IPS-18a (cell line): ENCODE measurements around the gene MIB1.

ENCODE experiments used
- H3K27ac ChIP-seq: one replicate; pipeline ENCODE4 v1.5.1; 2013; ENCODE audit warnings: low read length
- H3K27me3 ChIP-seq: one replicate; pipeline ENCODE4 v1.6.1; 2013; ENCODE audit warnings: mild to moderate bottlenecking, low read length; ENCODE audit not compliant: control insufficient read depth, insufficient read depth
- H3K36me3 ChIP-seq: one replicate; pipeline ENCODE4 v1.6.1; 2013; ENCODE audit warnings: low read depth, low read length; ENCODE audit not compliant: control insufficient read depth
- H3K4me1 ChIP-seq: one replicate; pipeline ENCODE4 v1.6.1; 2013; ENCODE audit warnings: low read depth, low read length; ENCODE audit not compliant: control insufficient read depth
- H3K4me3 ChIP-seq: one replicate; pipeline ENCODE4 v1.5.1; 2013; ENCODE audit warnings: low read length
- H3K9ac ChIP-seq: one replicate; pipeline ENCODE4 v1.6.1; 2013; ENCODE audit warnings: mild to moderate bottlenecking, low read length, moderate library complexity
- H3K9me3 ChIP-seq: one replicate; pipeline ENCODE4 v1.6.1; 2013; ENCODE audit warnings: low read depth, low read length; ENCODE audit not compliant: control insufficient read depth

Gene MIB1

GRCh38 chr18:21855432-21855831, 114.8 kb downstream of the MIB1 start:
- H3K4me3 ChIP-seq = no peak overlapping the region
- no peaks in the 10 kb centered on the region for H3K4me1 ChIP-seq
- no peak overlapping the region for H3K27ac ChIP-seq
- H3K9me3 ChIP-seq = no peaks in the 10 kb centered on the region
- H3K27me3 ChIP-seq = no peaks in the 10 kb centered on the region
- H3K9ac ChIP-seq = no peak overlapping the region
- peaks cover 40% of the 10 kb centered on the region for H3K36me3 ChIP-seq

DNA sequence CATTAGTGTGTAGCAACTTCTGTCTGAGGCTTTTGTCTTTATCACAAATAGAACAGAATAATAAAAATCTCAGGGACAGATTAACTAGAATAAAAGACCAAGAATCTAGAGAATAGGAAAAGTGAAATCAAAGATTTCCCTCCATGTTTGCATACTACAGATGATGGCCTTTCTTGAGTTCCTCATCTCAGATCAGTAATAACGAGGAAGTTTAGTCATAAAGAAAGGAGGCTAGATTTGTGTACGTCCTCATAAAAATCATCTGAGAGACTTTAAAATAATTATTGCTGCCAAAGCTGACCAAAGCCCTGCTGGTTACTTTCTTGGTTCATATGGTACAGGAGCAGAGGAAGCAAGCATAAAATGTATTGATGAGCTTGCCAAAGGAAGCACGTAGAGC, 117.3 kb downstream of the MIB1 start:
- H3K4me1 ChIP-seq = no peaks in the 10 kb centered on the region
- no peaks in the 10 kb centered on the region for H3K9me3 ChIP-seq
- H3K4me3 ChIP-seq = no peak overlapping the region
- H3K36me3 ChIP-seq = peaks cover 56% of the 10 kb centered on the region
- H3K9ac ChIP-seq = no peak overlapping the region
- no peak overlapping the region for H3K27ac ChIP-seq
- no peaks in the 10 kb centered on the region for H3K27me3 ChIP-seq

DNA sequence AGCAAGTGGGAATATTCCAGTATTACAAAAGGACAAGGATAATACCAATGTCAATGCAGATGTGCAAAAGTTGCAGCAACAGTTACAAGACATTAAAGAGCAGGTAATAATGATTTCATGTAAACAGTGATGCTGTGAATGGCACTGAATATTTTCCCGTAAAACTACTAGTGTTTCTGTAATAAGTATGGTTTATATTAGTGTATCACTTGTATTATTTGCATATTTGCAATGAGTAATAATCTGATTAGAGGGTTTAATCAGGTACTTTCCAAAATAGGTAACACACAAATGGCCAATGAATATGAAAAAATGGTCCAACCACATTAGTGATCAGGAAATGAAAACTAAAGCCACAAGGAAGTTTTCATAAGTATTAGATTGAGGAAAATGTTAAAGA, 118.0 kb downstream of the MIB1 start:
- no peaks in the 10 kb centered on the region for H3K4me1 ChIP-seq
- H3K36me3 ChIP-seq = peaks cover 58% of the 10 kb centered on the region
- H3K9ac ChIP-seq = no peak overlapping the region
- no peak overlapping the region for H3K27ac ChIP-seq
- H3K9me3 ChIP-seq = no peaks in the 10 kb centered on the region
- H3K27me3 ChIP-seq = no peaks in the 10 kb centered on the region
- no peak overlapping the region for H3K4me3 ChIP-seq

DNA sequence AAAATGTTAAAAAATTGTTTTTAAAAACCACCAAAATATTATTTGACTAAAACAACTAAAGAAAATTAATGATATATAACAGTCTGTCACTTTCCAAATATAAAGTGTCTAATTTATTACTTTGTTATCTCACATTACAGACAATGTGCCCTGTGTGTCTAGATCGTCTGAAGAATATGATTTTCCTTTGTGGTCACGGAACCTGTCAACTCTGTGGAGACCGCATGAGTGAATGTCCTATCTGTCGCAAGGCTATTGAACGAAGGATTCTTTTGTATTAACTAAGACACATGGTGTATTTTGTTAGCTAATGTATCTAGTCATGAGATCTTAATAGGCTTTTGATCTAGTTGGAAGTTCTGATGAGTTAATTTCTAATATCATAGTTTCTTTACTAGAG, 123.8 kb downstream of the MIB1 start:
- H3K4me3 ChIP-seq = no peak overlapping the region
- H3K27me3 ChIP-seq = no peaks in the 10 kb centered on the region
- H3K9ac ChIP-seq = no peak overlapping the region
- peaks cover 54% of the 10 kb centered on the region for H3K36me3 ChIP-seq
- no peaks in the 10 kb centered on the region for H3K4me1 ChIP-seq
- H3K27ac ChIP-seq = no peak overlapping the region
- no peaks in the 10 kb centered on the region for H3K9me3 ChIP-seq

GRCh38 chr18:21865043-21865442, 124.5 kb downstream of the MIB1 start:
- Histone ChIP-seq H3K27ac (no peak overlapping the region), H3K9me3 (no peaks in the 10 kb centered on the region), H3K36me3 (peaks cover 56% of the 10 kb centered on the region), H3K27me3 (no peaks in the 10 kb centered on the region), H3K4me1 (no peaks in the 10 kb centered on the region), H3K9ac (no peak overlapping the region), H3K4me3 (no peak overlapping the region)

GRCh38 chr18:21868770-21869169, 128.2 kb downstream of the MIB1 start:
- Histone ChIP-seq H3K9ac (no peak overlapping the region), H3K36me3 (peaks cover 30% of the 10 kb centered on the region), H3K4me1 (no peaks in the 10 kb centered on the region), H3K9me3 (no peaks in the 10 kb centered on the region), H3K4me3 (no peak overlapping the region), H3K27me3 (no peaks in the 10 kb centered on the region), H3K27ac (no peak overlapping the region)

DNA sequence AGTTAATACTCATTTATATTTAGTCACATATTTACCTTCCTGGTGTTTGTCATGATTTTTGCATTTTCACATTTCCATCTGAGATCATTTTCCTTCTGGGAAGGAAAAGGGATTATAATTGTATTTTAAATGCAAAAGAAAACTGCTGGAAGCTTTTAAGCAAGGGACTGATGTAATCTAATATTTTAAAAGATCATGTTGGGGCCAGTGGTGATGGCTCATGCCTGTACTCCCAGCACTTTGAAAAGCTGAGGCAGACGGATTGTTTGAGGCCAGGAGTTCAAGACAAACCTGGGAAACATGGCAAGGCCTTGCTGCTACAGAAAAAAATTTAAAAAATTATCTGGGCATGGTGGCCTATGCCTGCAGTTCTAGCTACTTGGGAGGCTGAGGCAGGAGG, 149.0 kb downstream of the MIB1 start:
- Histone ChIP-seq H3K4me1 (no peaks in the 10 kb centered on the region), H3K9ac (no peak overlapping the region), H3K4me3 (no peak overlapping the region), H3K27me3 (no peaks in the 10 kb centered on the region), H3K9me3 (no peaks in the 10 kb centered on the region), H3K36me3 (no peaks in the 10 kb centered on the region), H3K27ac (no peak overlapping the region)

GRCh38 chr18:21894619-21895367, 154.2 kb downstream of the MIB1 start:
- H3K36me3 ChIP-seq = no peaks in the 10 kb centered on the region
- no peak overlapping the region for H3K9ac ChIP-seq
- H3K27ac ChIP-seq = no peak overlapping the region
- H3K4me1 ChIP-seq = no peaks in the 10 kb centered on the region
- H3K4me3 ChIP-seq = no peak overlapping the region
- H3K27me3 ChIP-seq = no peaks in the 10 kb centered on the region
- no peaks in the 10 kb centered on the region for H3K9me3 ChIP-seq

DNA sequence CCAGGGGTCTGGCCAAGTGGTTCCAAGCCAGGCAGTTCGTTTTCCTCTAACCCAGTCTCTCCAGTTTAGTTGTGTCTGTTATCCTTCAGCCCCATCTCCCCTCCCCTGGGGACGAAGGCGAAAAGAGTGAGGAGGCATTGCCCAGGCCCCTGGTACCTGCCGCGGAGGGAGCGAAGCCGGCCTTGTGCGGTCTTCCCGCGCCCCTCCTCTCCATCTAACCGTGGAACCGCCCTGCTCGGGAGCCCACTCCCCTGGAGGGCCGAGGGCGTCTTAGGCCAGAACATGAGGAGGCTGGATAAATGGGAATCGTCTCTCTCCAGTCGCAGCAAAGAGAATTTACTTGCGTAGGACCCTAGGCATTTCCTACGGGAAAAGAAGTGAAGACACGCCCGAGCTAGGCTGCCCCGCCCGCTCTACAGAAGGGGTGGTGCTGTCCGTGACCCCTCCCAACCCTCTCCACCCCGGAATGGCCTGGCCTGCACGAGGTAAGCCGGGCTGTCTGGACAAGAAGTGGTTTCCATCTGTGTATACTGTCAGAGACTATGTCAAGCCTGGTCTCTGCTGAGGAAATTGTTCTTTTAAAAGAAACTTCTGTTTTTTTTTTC, 156.2 kb downstream of the MIB1 start:
- Histone ChIP-seq H3K9ac (no peak overlapping the region), H3K9me3 (no peaks in the 10 kb centered on the region), H3K36me3 (no peaks in the 10 kb centered on the region), H3K4me3 (no peak overlapping the region), H3K4me1 (no peaks in the 10 kb centered on the region), H3K27me3 (no peaks in the 10 kb centered on the region), H3K27ac (no peak overlapping the region)

DNA sequence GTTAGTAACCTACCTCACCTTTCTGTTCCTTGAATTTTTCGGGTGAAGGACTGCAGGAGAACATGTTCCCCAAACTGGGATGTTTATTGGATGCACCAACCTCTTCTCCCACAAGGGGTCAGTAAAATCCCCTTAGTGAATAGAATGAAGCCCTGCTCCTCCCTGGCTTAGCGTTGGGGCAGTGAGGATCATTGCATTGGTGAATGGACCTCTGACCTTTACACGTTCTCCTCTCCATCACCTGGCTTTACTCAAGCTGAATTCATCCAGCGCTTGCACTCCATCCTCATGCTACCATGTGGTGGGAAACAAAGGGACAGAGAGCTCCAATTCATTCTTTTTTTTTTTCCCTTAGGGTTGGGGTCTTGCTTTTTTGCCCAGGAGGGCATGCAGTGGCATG, 157.2 kb downstream of the MIB1 start:
- Histone ChIP-seq H3K36me3 (no peaks in the 10 kb centered on the region), H3K4me3 (no peak overlapping the region), H3K27me3 (no peaks in the 10 kb centered on the region), H3K4me1 (no peaks in the 10 kb centered on the region), H3K9me3 (no peaks in the 10 kb centered on the region), H3K9ac (no peak overlapping the region), H3K27ac (no peak overlapping the region)

- H3K27me3 ChIP-seq = no peaks in the 10 kb centered on the region
- no peaks in the 10 kb centered on the region for H3K9me3 ChIP-seq
- no peaks in the 10 kb centered on the region for H3K36me3 ChIP-seq
- H3K27ac ChIP-seq = no peak overlapping the region
- no peaks in the 10 kb centered on the region for H3K4me1 ChIP-seq
- no peak overlapping the region for H3K4me3 ChIP-seq
- no peak overlapping the region for H3K9ac ChIP-seq
Measured at GRCh38 chr18:21900605-21901352, 160.2 kb downstream of the MIB1 start.
